CD4-positive, alpha-beta memory T cell (primary cell): Measurements from ENCODE around the gene NFATC2. TPM values are rescaled to one million over a fixed set of nuclear protein-coding genes. Genes with fewer than 3 reads are reported as not detected.

Experiments
- CTCF ChIA-PET: fragments of 350-600 bp; sonication (Branson Sonifier 250); formaldehyde crosslinking; loops from one replicate; lab custom pipeline; 2021; ENCODE audit warnings: inconsistent platforms; ENCODE audit not compliant: partially characterized antibody; lab: Charles Lee
- POLR2A ChIA-PET: fragments of 350-600 bp; sonication (Branson Sonifier 250); formaldehyde crosslinking; loops from one replicate; lab custom pipeline; 2021; ENCODE audit not compliant: partially characterized antibody; lab: Charles Lee
- DNase-seq, 5 donors: peaks; one replicate each; pipeline versions ENCODE4 v3.0.0 to v3.0.0-alpha.2; 2020 to 2022; ENCODE audit warnings: mixed read lengths in 1 of 5
- H3K27ac ChIP-seq: one replicate; pipeline ENCODE4 v1.7.0; 2013; ENCODE audit warnings: low read depth, low read length
- H3K27me3 ChIP-seq: 2 replicates; pipeline ENCODE4 v1.7.0; 2013; ENCODE audit warnings: mild to moderate bottlenecking, low read length, moderate library complexity; ENCODE audit not compliant: insufficient read depth
- H3K36me3 ChIP-seq: 2 replicates; pipeline ENCODE4 v1.7.0; 2013; ENCODE audit warnings: mild to moderate bottlenecking, low read length, moderate library complexity; ENCODE audit not compliant: insufficient read depth
- H3K4me1 ChIP-seq: 2 replicates; pipeline ENCODE4 v1.7.0; 2013; ENCODE audit warnings: mild to moderate bottlenecking, low read length, moderate library complexity; ENCODE audit not compliant: insufficient read depth
- H3K4me3 ChIP-seq, 2 donors: one replicate each; pipeline ENCODE4 v1.7.0; 2013; ENCODE audit warnings: low read length in 2 of 2, mild to moderate bottlenecking in 1 of 2
- H3K9me3 ChIP-seq, 2 donors: one replicate each; pipeline ENCODE4 v1.7.0; 2013; ENCODE audit warnings: low read length in 2 of 2, control low read depth in 1 of 2; ENCODE audit not compliant: control insufficient read depth in 1 of 2
- H3K27ac Mint-ChIP-seq, 7 donors: one replicate each; pipeline ENCODE4 v1.8.0; 2020 to 2021; ENCODE audit warnings: mixed read lengths in 7 of 7, mild to moderate bottlenecking in 6 of 7, inconsistent platforms in 3 of 7, moderate library complexity in 3 of 7
- H3K27me3 Mint-ChIP-seq, 2 donors: one replicate each; pipeline ENCODE4 v1.8.0; 2020 to 2021; ENCODE audit warnings: mixed read lengths in 2 of 2
- H3K36me3 Mint-ChIP-seq, 2 donors: one replicate each; pipeline ENCODE4 v1.8.0; 2020 to 2021; ENCODE audit warnings: mixed read lengths in 2 of 2, inconsistent platforms in 1 of 2, mild to moderate bottlenecking in 1 of 2
- H3K4me1 Mint-ChIP-seq, 4 donors: one replicate each; pipeline ENCODE4 v1.8.0; 2020 to 2021; ENCODE audit warnings: mixed read lengths in 4 of 4, mild to moderate bottlenecking in 1 of 4
- H3K4me3 Mint-ChIP-seq, 8 donors: one replicate each; pipeline ENCODE4 v1.8.0; 2020 to 2021; ENCODE audit warnings: mixed read lengths in 8 of 8, mild to moderate bottlenecking in 7 of 8, moderate library complexity in 6 of 8, inconsistent platforms in 3 of 8
- H3K9me3 Mint-ChIP-seq, 8 donors: one replicate each; pipeline ENCODE4 v1.8.0; 2020 to 2021; ENCODE audit warnings: mixed read lengths in 8 of 8, mild to moderate bottlenecking in 5 of 8, inconsistent platforms in 3 of 8, moderate library complexity in 1 of 8
- intact Hi-C: fragments of 100-400 bp; cut with micrococcal nuclease; formaldehyde crosslinking; loops from one replicate; pipeline ENCODE4 v1.15.1; 2023
- polyA plus RNA-seq, 2 donors: library from polyadenylated mRNA; unstranded; fragments of 300-500 nt; fragmentation: Illumina TruSeq; gene quantifications; one replicate each; pipeline ENCODE4 v1.2.3, GENCODE V29; 2021
- total RNA-seq, 2 experiments: library from RNA; stranded (reverse); gene quantifications; one replicate each; pipeline ENCODE4 v1.2.3, GENCODE V29; 2021

The NFATC2 gene
- total and polyA plus RNA-seq, 4 experiments from 2014 or later: 14.0 to 71.6 (median 53.7) TPM

- intact Hi-C loops: no loop called here
- H3K27me3 Mint-ChIP-seq: no peaks in the 10 kb centered on the region
- peaks cover 0 to 2% (median 0%) of the 10 kb centered on the region in 8 donors for H3K9me3 Mint-ChIP-seq
- no peak overlapping the region for H3K4me3 Mint-ChIP-seq
- Histone ChIP-seq H3K27ac (no peak overlapping the region), H3K4me1 (no peaks in the 10 kb centered on the region), H3K9me3 (no peaks in the 10 kb centered on the region), H3K27me3 (no peaks in the 10 kb centered on the region), H3K4me3 (no peak overlapping the region), H3K36me3 (no peaks in the 10 kb centered on the region)
- no peaks in the 10 kb centered on the region for H3K4me1 Mint-ChIP-seq
- H3K27ac Mint-ChIP-seq: no peak overlapping the region
- ChIA-PET CTCF (interaction anchor here (0.6 kb wide), 1 partner anchor 66 kb away, joined by 3 read pairs; no protein-coding TSS in a partner anchor), POLR2A (no interaction called here)
- no peak for DNase-seq
- H3K36me3 Mint-ChIP-seq: no peaks in the 10 kb centered on the region
These were observed 33.0 kb upstream of the NFATC2 start for GRCh38 chr20:51575486-51575885.

- Histone ChIP-seq H3K4me3 (no peak overlapping the region), H3K4me1 (no peaks in the 10 kb centered on the region), H3K36me3 (no peaks in the 10 kb centered on the region), H3K9me3 (no peaks in the 10 kb centered on the region), H3K27me3 (no peaks in the 10 kb centered on the region), H3K27ac (no peak overlapping the region)
- H3K27me3 Mint-ChIP-seq: no peaks in the 10 kb centered on the region
- no peaks in the 10 kb centered on the region for H3K36me3 Mint-ChIP-seq
- intact Hi-C loops: no loop called here
- no peak for DNase-seq
- peaks cover 0 to 2% (median 0%) of the 10 kb centered on the region in 8 donors for H3K9me3 Mint-ChIP-seq
- ChIA-PET POLR2A (no interaction called here), CTCF (no interaction called here)
- H3K4me1 Mint-ChIP-seq: no peaks in the 10 kb centered on the region
- H3K4me3 Mint-ChIP-seq: no peak overlapping the region
- H3K27ac Mint-ChIP-seq: no peak overlapping the region
These were observed 31.9 kb upstream of the NFATC2 start for GRCh38 chr20:51574248-51575033.

- Histone ChIP-seq H3K27ac (no peak overlapping the region), H3K27me3 (no peaks in the 10 kb centered on the region), H3K36me3 (no peaks in the 10 kb centered on the region), H3K4me3 (no peak overlapping the region), H3K9me3 (no peaks in the 10 kb centered on the region), H3K4me1 (no peaks in the 10 kb centered on the region)
- CTCF ChIA-PET: interaction anchor here (1.0 kb wide), 1 partner anchor 20 kb away, joined by 3 read pairs; no protein-coding TSS in a partner anchor
- intact Hi-C loops: no loop called here
- H3K4me3 Mint-ChIP-seq: no peak overlapping the region
- no peaks in the 10 kb centered on the region for H3K4me1 Mint-ChIP-seq
- H3K27me3 Mint-ChIP-seq: no peaks in the 10 kb centered on the region
- H3K9me3 Mint-ChIP-seq: peaks cover 0 to 2% (median 0%) of the 10 kb centered on the region in 8 donors
- POLR2A ChIA-PET: interaction anchor here (0.8 kb wide), 1 partner anchor 10 kb away, joined by 3 read pairs; no protein-coding TSS in a partner anchor
- H3K27ac Mint-ChIP-seq: no peak overlapping the region
- H3K36me3 Mint-ChIP-seq: no peaks in the 10 kb centered on the region
- no peak for DNase-seq
These were observed 31.2 kb upstream of the NFATC2 start for GRCh38 chr20:51573576-51574243.

- H3K27me3 ChIP-seq: no peaks in the 10 kb centered on the region
- H3K36me3 ChIP-seq: no peaks in the 10 kb centered on the region
- no peaks in the 10 kb centered on the region for H3K9me3 ChIP-seq
- POLR2A ChIA-PET: no interaction called here
- intact Hi-C loops: no loop called here
- no peak overlapping the region for H3K4me3 ChIP-seq
- H3K27ac ChIP-seq: no peak overlapping the region
- no peak overlapping the region for H3K27ac Mint-ChIP-seq
- DNase-seq: no peak
- no peaks in the 10 kb centered on the region for H3K4me1 ChIP-seq
- CTCF ChIA-PET: no interaction called here
- no peaks in the 10 kb centered on the region for H3K4me1 Mint-ChIP-seq
- H3K4me3 Mint-ChIP-seq: no peak overlapping the region
- H3K27me3 Mint-ChIP-seq: no peaks in the 10 kb centered on the region
- H3K36me3 Mint-ChIP-seq: no peaks in the 10 kb centered on the region
- peaks cover 0 to 2% (median 0%) of the 10 kb centered on the region in 8 donors for H3K9me3 Mint-ChIP-seq
These were observed 28.9 kb upstream of the NFATC2 start for GRCh38 chr20:51571460-51571794.

- Histone ChIP-seq H3K4me1 (no peaks in the 10 kb centered on the region), H3K4me3 (no peak overlapping the region), H3K9me3 (no peaks in the 10 kb centered on the region), H3K27me3 (no peaks in the 10 kb centered on the region), H3K36me3 (no peaks in the 10 kb centered on the region), H3K27ac (no peak overlapping the region)
- ChIA-PET POLR2A (no interaction called here), CTCF (interaction anchor here (0.8 kb wide), 1 partner anchor 24 kb away, joined by 3 read pairs; no protein-coding TSS in a partner anchor)
- Mint-ChIP-seq H3K4me1 (no peaks in the 10 kb centered on the region), H3K4me3 (no peak overlapping the region), H3K36me3 (no peaks in the 10 kb centered on the region), H3K9me3 (peaks cover 0 to 2% (median 0%) of the 10 kb centered on the region in 8 donors), H3K27me3 (no peaks in the 10 kb centered on the region), H3K27ac (no peak overlapping the region)
- intact Hi-C loops: no loop called here
- DNase-seq: no peak
These were observed 28.4 kb upstream of the NFATC2 start for GRCh38 chr20:51570739-51571459.

- Histone ChIP-seq H3K27ac (no peak overlapping the region), H3K4me1 (no peaks in the 10 kb centered on the region), H3K4me3 (no peak overlapping the region), H3K9me3 (no peaks in the 10 kb centered on the region), H3K36me3 (no peaks in the 10 kb centered on the region), H3K27me3 (no peaks in the 10 kb centered on the region)
- Mint-ChIP-seq H3K4me3 (no peak overlapping the region), H3K36me3 (no peaks in the 10 kb centered on the region), H3K9me3 (peaks cover 0 to 2% (median 0%) of the 10 kb centered on the region in 8 donors), H3K4me1 (no peaks in the 10 kb centered on the region), H3K27me3 (no peaks in the 10 kb centered on the region), H3K27ac (no peak overlapping the region)
- ChIA-PET CTCF (interaction anchor here (0.8 kb wide), 1 partner anchor 24 kb away, joined by 3 read pairs; no protein-coding TSS in a partner anchor), POLR2A (no interaction called here)
- intact Hi-C loops: no loop called here
- DNase-seq: no peak
These were observed 27.6 kb upstream of the NFATC2 start for GRCh38 chr20:51569815-51570738.
